GM21447 (cell line): ENCODE data around the gene XPA.
A peak's percentile ranks its signal among the peaks of the same experiment; 100 is the strongest.
"Not testable (repeated sequence)": the region's sequence is repeated elsewhere in the genome, so short reads cannot be mapped to it uniquely, and the experiment has no call there.

Experiments used
- ATAC-seq: cut with Tn5 transposase; IDR thresholded peaks from one replicate; pipeline ENCODE4 v1.9.1; 2021; ENCODE audit not compliant: unreplicated experiment

XPA gene

DNA sequence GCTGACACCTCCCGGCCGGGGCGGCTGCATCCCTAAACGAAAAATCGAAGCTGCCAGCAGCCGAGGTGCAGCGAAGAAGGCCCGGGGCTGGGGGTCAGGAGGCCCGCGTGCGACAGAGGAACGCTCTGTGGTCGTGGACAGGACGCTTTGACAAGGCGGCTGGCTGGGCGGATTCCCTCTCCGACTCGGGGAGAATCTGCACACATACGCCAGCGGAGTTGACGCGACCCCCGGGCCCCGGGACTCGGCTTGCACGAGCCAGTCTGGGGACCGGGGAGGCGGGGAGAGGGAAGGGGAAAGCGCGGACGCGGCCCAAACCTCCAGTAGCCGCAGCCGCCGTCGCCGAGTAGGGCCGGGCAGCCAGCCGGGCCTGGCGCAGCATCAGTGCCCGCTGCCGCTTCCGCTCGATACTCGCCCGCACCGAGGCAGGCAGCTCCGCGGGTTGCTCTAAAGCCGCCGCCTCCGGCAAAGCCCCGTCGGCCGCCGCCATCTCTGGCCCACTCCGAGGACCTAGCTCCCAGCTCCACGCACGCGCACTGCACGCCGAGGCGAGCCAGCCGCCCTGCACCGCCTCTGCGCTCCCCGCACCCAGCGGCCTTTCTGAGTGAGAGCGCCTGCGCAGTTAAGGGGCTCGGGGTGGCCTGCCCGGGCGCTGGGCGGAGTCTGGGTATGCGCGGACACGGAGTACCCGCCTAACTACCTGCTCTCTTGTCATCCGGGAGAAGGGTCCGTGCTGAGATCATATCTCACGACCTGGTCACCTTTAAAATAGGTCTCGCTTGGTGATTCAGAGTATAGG, at the start of gene XPA:
Gene XPA, minus strand, starts transcription at position 538 of the 799 bp plus-strand sequence. Its CDS starts 48 bp downstream, at position 490.
- peak; percentile 87 for ATAC-seq

DNA sequence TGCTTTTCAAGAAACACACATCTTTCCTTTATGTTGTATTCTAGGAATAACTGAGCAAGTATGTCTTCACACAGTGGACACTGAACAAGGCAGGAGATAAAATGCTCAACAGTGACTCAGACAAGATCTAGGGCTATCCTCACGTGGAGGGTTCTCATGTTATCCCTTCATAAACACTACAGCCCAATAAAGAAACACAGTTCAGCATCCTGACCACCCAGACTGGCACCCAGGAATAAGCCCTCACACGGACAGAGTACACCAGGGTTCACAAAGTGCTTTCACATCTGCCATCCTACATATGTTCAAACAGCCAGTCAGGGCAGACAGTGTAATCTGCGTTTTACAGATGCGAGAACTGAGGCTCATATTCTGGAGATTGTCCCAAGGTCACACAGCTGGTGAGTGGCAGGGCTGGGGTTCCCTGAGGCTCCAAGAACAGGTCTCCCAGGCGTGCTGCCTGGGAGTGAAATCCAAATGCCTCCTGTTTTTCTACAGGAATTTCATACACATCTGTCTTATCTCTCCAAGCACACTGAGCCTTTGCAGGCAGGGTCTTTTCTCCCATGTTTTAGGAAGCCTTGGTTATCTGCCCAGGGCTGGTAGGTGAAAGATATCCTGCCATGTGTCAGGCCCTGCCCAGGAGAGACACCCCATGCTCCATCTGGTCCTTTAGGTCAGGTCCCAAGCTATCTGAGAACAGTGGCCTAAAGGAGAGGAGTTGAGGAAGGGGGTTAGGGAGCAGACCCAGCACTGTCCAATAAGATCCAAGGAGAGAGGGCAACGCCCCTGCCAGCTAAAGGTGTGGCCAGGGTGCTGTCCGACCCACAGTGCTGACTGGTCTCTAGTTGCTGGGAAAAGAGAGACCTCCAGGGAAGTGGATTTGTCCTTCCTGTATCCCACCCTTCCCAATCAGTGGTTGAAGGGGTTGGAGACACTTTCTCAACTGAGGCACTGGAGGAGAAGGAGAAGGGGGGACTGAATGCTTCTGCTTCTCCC, 47.9 kb upstream of the XPA start:
- no peak for ATAC-seq

DNA sequence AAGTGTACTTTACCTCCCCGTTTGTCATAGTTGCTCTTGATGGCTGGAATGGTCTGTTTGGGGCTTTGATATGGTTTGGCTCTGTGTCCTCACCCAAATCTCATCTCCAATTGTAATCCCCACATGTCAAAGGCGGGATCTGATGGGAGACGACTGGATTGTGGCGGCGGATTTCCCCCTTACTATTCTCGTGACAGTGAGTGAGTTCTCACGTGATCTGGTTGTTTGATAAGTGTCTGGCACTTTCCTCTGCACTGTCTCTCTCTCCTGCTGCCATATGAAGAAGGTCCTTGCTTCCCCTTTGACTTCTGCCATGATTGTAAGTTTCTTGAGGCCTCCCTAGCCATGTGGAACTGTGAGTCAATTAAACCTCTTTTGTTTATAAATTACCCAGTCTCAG, 46.9 kb upstream of the XPA start:
- not testable (repeated sequence) for ATAC-seq

DNA sequence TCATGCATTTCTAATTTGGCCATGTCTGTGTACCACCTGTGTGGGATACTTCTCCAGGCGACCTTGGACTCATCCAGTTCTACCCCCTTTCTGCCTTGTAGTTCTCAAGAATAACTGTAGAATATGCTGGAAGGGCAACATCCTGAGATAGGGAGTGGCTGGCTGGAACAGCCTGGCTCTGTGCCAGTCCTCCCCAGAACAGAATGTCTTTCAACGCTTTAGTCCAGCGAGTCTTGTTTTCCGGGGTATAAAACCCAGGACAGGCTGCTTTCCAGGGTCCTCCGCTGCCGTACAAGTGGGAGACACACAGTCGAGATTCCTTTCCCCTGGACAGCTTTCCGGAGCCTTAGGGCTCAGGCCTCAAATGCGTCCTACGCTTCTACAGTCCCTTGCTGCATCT, 45.4 kb upstream of the XPA start:
- no peak for ATAC-seq

DNA sequence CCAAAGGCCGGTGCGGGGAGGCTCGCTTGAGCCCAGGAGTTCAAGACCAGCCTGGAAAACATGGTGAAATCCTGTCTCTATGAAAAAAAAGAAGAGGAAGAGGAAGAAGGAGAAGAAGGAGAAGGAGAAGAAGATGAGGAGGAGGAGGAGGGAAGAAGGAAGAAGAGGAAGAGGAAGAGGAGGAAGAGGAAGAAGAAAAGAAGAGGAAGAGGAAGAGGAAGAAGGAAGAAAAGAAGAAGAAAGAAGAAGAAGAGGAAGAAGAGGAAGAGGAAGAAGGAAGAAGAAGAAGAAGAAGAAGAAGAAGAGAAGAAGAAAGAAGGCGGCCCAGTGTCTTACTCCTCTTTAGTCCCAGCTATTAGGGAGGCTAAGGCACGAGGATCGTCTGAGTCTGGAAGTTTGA, 44.8 kb upstream of the XPA start:
- no peak for ATAC-seq

DNA sequence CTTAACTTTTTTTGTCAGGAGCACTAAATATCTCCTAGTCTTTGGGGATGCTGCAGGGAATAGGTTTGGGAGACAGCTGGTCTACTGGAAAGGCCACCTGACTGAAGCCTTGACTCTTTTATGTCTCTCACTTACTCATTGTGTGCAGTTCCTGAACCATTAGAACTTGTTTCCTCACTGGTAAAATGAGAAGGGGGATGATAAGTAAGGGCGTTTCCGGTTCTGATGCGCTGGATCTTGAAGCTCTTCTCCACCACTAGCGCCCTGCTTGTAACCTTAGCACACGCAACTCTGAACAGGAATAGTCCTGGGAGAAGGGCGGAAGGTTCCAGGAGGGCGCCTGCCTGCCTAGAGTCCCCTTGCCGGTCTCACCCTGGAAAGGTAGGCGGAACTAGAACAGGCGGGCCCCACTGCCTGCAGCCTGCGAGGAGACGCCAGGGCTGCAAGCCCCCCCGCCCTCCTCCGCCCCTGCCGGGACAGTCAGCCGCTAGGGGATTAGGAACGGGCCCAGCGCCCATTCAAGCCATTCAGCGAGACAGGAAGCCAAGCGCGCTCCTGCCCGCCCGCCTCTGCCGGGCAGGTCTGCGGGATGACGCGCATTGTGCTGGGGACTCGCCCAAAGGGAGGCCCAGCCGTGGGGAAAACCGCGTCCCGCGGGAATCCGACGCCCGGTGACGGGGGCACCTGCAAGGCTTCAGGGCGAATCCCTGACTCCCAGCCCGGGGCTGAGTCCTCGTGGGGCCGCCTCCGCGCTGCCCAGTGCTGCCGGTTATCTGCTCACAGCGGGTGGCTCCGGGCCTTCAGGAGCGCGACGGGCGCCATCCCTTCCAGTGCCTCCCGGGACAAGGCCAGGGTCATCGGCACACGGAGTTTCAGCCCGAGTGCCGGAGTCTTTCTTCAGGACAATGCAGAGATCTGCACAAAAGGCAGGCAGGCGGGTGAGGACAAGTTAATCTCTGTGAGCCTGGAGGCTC, 44.0 kb upstream of the XPA start:
- ATAC-seq, result no peak

DNA sequence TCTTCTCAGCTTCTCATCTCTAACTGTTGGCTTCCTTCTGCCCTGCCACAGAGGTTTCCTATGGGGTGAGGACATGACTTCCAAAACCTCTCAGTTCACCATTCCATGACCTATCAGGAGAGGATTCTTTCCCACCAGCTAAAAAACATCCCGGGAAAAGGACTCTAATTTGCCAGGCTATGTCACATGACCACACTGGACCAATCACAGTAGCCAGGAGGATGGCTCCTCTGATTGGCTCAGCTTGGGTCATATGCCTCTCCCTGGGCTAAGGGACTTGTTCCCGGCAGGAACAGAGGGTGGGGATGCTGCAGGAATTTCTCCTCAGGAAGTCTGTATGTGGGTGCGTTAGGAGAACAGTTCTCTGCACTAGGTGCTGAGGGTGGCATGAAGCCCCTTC, 40.3 kb upstream of the XPA start:
- no peak for ATAC-seq

DNA sequence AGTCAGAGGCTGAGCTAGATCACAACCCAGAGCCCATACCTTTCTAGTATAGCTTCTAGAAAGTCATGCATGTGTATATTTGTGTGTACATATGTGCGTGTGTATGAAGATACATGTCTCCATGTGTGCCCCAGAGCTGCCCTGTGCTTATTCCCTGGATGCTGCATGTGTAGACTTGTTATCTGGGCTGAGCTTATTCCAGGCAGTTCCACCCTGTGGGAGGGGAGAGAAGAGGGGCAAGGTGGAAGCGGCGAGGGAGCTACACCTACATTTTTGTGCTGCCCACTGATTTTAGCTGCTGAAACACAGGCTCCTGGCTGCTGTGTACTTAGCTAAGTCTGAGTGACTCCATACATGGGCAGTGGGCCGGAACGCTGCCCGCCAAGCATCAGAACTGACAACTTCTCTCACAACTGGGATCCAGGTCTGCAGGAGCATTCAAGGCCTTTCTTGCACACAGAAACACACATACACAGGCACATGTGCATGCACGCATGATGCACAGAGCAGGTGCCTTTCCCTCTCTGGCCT, 38.0 kb upstream of the XPA start:
- ATAC-seq, result no peak

DNA sequence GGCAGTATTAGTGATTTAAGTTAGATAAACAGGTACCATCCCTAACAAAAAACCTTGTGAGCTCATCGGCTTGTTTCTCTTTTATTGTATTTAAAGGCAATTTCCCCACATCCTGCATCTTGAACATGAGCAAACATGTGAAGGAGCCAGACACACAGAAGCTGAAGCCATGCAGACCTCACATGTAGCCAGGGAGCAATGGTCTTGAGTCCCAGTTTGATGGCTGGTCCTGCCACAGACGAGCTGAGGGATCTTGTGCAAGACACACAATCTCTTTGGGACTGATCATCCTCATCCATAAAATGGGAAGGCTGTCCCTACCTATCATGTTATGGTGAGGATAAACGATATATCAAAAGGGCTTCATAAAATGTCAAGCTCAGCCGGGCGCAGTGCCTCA, 29.6 kb upstream of the XPA start:
- ATAC-seq, result no peak

DNA sequence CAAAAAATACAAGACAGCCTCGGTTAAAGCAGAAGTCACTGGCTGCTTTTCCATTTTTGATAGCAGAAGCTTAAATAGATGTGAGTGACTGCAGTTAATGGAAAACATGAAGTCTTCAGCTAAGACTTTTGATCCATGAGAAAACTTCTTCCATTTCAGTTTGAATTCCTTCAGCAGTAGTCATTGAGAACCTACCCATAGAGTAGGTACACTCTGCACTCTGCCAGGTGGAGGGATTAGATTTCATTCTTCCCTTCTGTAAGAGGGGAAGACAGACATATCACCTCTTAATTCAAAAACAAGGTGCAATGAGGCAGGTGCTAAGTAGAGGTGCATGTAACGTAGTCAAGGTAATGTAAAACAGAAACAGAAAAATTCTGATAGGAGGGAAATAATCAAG, 26.7 kb upstream of the XPA start:
- no peak for ATAC-seq

DNA sequence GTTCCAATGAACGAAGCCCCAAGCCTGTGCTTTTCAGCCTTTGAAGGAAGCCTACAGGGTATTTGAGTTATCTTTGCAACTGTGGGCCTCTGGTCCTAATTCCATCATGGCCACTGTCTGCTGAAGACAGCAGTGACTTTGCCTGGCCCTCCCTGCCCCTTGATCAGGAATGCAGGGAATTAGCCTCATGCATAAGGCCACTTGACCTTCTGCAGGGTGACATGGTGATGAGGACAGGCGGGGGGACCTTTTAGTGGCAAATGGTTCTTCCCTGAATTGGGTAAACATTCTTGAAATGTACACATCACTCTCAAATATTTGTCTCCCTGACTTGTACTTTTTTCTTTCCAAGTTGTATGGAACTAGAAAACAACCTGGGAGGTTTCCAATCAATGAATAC, 25.2 kb upstream of the XPA start:
- no peak for ATAC-seq

DNA sequence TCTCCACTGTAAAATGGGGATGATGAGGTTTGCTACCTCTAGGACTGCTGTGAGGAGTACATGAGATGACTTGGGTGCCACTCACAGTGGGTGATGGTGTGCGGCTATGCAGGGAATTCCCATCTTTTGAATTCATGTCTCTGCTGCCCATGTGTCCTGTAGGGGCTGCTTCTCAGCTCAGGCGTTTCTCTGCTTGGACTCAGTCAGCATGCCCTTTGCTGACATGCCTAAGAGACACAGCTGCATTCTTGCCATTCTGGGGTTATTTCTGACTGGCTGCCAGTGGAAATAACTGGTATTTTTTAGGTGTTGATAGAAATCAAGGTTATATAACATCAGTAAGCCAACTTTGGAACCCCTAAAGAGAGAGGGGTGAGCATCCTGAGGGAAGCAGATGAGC, 24.3 kb upstream of the XPA start:
- no peak for ATAC-seq

DNA sequence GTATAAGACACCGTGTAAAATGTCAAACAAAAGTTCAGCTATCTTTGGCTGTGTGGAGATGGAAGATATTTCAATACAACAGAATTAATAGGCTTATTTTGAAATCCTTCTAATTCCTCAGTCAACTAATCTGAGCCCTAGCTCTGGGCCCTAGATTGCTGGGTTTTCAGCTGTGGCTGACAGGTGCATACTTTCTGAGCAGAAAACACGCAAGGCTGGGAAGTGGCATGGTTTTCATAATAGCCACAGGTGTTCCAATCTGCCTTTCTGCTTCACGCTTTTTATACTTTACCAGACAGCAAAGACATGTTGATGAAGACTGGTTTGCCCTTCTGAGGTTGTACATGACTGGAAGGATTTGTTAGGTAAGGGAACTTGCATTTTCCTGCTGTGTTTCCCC, 20.7 kb upstream of the XPA start:
- no peak for ATAC-seq

DNA sequence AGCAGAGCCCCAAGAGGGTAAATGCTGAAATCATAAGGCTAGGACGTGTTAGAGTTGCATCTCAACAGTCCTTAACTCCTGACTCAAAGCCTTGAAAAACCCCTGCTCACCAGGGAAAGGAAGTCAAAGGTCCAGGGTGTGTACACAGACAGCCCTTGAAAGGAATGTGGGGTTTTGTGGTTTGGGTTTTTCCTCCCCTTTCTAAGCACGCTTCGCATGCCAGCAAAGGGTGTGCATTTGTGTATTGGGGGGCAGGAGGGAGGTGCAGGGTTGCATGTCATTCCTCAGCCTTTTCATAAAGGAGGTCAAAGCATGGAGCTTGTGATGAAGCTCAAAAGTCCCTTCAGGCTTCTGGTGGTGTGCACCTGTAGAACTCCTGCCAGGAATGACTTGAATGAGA, 17.3 kb upstream of the XPA start:
- no peak for ATAC-seq

DNA sequence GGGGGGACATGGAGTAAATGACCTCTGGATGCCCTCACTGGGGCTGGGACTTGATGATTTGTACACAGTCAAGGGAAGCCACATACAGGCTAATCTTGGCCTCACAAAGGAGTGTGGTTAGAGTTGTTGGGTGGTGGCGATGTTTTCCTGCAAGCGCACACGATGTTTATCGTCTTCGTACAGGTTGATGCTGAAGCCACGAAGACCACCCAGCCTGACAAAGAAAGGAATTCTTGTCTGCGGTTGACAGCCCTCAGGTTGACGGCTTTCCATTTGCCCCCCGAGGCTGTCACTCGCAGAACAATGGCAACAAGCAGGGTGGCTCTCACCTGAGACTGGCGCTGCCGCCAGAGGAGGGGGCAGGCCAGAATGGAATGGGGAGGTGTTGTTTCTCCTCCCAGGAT, 14.1 kb upstream of the XPA start:
- ATAC-seq, result no peak

DNA sequence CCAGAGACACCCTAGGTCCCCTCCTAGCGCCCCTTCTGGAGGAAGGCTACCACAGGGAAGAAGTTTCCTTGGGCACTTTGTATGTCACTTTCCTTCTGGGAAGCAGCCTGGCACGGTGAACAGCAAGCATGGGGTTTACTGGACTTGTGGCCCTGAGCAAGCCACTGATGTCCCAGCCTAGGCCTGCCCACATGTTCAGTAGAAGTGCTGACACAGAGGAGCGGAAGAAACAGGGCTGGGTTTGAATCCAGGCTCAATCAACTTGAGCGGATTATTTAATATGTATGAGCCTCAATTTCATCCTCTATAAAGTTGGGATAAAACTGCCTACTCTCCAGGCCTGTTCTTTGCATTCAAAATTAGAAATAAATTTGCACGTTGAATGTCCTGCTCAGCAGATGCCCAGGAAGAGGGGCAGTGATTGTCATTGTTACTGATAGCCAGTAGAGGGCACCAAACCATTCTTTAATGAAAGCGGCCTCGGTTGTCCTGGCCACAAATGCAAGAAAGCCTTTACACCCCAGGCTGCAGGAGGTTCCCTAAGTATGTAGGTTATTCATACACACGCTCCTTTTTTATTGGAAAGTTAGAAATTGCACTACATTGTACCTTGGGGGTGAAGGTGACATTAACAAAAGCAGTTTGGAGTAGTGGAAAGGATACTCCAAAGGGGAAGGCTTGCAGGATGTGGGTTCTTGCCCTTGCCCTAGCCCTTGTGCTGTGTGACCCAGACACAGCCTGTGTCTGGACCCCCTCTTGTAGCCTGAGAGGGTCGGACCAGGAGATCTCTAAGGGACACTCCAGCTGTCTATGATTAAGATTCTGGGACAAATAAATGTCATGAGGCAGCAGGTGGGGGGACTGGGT, 13.4 kb upstream of the XPA start:
- no peak for ATAC-seq

DNA sequence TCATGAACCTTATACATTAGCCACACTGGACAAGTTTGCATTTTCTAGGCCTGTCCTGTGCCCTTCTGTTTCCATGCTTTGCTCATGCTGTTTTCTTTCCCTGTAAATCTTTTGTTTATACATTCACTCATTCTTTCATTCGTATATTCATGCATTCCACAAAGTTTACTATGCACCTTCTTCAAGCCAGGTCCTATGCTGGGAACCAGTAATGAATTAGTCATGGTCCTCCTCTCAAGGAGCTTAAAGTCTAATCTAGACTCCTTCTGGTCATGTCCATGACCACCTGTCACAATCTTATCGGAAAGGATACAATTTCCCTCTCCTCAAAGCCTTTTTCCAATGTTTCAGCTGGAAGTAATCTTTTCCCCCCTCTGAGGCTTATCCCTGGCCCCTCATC, 9.1 kb upstream of the XPA start:
- no peak for ATAC-seq

DNA sequence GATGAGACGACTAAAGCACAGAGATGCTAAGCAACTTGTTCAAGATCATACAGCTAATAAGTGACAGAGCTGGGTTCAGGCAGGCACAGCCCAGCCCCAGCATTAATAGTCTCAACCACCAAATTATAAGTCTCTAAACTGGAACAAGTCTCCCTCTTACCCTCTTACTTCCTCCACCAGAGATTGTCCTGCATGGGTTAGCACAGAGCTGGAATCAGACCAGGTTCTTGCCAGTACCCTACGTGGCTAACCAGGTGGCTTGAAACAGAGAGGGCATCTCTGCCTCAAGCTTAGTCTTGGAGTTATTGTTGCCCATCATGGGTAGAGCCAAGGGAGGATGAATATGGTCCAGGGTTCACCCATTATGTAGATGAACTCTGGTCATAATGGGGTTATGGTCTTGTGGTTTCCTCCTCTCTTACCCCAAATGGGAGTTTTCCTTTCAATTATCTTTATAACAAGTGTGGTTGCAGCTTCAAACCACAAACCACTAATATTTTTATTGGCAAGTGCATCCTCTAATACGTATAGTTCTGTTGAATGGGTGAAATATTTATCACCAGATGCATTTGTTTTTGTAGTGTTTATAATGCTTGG, 8.3 kb upstream of the XPA start:
- ATAC-seq, result no peak

DNA sequence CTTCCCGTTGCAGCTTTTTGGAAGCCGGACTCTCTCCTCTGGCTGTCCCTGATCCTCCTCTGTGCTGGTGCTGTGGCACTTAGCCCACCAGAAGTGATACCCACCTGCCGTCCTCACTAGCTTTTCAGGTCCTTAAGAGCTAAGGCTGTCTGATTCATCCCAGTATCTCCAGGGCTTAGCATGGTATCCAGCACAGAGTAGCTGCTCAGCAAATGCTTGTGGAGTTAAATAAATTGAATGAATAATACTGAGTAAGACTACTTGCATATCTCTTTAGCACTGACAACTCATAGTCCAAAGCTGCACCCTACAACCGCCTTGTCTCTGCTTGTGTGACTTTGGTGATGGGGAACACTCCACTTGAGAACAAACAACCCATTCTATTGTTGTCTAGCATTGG, 7.7 kb upstream of the XPA start:
- ATAC-seq, result no peak
